Dermis blood vessel endothelial cell (primary cell): ENCODE results near the gene GFER. TPM values are rescaled to one million over a fixed set of nuclear protein-coding genes. Genes with fewer than 3 reads are reported as not detected.
A peak's percentile ranks its signal among the peaks of the same experiment; 100 is the strongest.
"Not testable (repeated sequence)": the region's sequence is repeated elsewhere in the genome, so short reads cannot be mapped to it uniquely, and the experiment has no call there.

Experiments
- DNase-seq: peaks from one replicate; pipeline ENCODE4 v3.0.0; 2010
- total RNA-seq: library from RNA; depleted of rRNA; stranded (reverse); fragments of >200 nt; gene quantifications from 2 replicates; pipeline ENCODE4 v1.2.3, GENCODE V29; 2014

GFER gene
- total RNA-seq, 1 donor from 2014 or later = 9.0 TPM

DNA sequence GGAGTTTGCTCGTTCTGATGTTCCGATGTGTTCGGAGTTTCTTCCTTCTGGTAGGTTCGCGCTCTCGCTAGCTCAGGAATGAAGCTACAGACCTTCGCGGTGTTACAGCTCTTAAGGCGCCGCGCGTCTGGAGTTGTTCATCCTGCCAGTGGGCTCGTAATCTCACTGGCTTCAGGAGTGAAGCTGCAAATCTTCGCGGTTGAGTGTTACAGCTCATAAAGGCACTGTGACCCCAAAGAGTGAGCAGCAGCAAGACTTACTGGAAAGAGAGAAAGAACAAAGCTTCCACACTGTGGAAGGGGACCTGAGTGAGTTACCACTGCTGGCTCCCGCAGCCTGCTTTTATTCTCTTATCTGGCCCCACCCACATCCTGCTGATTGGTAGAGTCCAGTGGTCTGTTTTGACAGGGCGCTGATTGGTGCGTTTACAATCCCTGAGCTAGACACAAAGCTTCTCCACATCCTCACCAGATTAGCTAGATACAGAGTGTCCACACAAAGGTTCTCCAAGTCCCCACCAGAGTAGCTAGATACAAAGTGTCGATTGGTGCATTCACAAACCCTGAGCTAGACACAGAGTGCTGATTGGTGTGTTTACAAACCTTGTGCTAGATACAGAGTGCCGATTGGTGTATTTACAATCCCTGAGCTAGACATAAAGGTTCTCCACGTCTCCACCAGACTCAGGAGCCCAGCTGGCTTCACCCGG lies 26.4 kb upstream of the GFER start:
- not testable (repeated sequence) for DNase-seq

DNA sequence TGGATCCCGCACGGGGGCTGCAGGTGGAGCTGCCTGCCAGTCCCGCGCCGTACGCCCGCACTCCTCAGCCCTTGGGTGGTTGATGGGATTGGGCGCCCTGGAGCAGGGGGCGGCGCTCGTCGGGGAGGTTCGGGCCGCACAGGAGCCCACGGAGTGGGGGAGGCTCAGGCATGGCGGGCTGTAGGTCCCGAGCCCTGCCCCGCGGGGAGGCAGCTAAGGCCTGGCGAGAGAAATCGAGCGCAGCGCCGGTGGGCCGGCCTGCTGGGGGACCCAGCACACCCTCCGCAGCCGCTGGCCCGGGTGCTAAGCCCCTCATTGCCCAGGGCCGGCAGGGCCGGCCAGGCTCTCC lies 25.9 kb upstream of the GFER start:
- DNase-seq = not testable (repeated sequence)

DNA sequence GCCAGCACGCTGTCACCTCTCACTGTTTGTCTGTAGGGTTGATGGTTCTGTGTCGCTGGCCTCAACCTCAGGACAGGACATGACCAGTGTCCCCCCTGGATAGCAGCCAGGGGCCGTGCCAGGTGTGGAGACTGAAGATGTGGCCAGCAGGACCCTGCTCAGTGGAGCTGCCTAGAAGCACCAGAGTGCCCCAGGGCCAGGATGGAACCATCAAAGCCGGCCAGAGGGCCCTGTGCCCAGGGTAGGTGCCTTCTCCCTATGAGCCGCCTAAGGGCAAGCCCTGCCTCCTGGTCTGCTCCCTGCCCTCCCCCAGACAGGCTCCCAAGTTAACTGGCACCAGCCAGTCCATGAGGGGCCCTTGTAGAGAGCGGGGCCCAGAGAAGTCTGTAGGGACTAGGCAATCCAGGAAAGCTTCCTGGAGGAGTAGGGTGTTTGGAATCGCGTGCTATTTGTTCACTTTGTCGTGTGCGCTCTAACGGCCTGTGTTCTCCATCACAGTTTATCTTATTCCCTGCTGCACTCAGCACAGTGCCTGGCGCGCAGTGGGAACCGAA lies 25.2 kb upstream of the GFER start:
- no peak for DNase-seq

DNA sequence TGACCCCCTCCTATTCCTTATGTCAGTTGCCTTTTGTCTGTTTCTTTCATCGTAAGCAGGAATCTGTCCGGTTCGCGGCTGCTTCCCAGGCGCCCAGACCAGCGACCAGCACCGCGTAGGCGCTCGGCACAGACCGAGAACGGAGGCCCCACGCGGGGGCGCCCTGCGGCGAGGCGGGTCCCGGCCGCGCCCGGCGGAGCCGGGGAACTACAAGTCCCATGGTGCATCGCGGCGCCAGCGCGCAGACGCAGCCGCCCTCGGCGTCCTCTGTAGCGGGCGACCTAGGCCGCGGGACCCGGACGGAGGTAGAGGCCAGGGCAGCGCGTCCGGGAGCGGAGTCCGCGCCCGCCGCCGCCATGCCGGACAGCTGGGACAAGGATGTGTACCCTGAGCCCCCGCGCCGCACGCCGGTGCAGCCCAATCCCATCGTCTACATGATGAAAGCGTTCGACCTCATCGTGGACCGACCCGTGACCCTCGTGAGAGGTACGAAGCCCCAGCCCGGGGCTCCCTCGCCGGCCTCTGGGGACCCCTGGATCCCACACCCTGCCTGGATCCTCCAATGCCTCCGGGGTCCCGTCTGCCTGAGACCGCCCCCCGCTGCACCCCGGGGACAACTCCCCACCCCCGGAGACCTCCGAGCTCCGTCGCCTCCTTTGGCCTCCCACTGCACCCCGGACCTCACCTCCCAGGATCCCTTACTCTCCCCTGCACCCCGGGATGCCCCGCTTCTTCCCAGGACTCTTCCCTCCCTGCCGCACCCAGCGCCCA lies 24.5 kb upstream of the GFER start, which contains the start of gene NDUFB10:
Gene NDUFB10 (plus strand): TSS at position 270 of the 771 bp plus-strand sequence. CDS start 87 bp downstream, at position 357.
- peak; percentile 95 for DNase-seq

DNA sequence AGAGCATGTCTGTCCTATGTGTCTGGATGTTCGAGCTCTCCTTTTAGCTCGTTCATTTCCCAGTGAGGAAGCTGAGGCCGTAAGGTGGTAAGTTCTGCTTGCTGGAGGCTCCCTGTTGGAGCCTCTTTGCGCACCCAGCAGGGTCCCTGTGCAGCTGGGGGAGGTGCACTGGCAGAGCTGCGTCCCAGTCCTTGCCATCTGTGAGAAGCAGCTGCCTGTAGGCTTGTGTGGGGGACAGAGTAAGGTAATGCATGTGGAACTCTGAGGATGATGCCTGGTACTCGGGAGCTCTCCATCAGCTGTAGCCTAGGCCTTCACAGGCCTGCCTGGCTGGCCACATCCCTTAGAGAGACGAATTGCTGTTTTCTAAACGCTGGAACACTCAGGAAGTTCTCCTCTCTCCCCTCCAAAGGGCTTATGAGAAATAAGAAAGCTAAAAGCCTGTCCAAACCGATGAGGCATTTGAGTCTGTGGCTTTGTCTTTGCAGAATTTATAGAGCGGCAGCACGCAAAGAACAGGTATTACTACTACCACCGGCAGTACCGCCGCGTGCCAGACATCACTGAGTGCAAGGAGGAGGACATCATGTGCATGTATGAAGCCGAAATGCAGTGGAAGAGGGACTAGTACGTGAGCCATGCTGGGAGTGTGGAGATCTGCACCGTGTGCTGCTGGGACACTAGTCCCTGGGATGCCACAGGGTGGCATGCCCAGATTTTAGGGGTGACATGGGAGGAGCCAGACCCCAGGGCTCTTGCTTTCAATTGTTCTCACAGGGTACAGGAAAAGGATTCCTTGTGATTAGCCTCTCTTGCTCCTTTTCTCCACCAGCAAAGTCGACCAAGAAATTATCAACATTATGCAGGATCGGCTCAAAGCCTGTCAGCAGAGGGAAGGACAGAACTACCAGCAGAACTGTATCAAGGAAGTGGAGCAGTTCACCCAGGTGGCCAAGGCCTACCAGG lies 23.0 kb upstream of the GFER start:
- peak; percentile 31 for DNase-seq

DNA sequence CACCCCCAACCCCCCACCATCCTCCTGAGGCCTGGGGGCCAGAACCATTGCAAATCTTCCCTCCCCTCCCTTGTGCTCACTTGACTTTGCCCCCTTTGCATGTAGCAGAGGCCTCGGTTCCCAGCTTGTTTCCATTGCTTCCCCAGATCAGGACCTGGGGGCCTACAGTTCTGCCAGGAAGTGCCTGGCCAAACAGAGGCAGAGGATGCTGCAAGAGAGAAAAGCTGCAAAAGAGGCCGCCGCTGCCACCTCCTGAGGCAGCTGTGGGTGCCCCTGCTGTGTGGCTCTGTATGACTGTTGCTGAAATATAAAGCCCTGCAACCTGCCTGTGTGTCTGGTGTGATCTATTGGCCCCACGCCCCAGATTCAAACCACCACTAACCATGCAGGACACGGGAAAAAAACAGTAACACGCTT lies 22.3 kb upstream of the GFER start:
- no peak for DNase-seq

DNA sequence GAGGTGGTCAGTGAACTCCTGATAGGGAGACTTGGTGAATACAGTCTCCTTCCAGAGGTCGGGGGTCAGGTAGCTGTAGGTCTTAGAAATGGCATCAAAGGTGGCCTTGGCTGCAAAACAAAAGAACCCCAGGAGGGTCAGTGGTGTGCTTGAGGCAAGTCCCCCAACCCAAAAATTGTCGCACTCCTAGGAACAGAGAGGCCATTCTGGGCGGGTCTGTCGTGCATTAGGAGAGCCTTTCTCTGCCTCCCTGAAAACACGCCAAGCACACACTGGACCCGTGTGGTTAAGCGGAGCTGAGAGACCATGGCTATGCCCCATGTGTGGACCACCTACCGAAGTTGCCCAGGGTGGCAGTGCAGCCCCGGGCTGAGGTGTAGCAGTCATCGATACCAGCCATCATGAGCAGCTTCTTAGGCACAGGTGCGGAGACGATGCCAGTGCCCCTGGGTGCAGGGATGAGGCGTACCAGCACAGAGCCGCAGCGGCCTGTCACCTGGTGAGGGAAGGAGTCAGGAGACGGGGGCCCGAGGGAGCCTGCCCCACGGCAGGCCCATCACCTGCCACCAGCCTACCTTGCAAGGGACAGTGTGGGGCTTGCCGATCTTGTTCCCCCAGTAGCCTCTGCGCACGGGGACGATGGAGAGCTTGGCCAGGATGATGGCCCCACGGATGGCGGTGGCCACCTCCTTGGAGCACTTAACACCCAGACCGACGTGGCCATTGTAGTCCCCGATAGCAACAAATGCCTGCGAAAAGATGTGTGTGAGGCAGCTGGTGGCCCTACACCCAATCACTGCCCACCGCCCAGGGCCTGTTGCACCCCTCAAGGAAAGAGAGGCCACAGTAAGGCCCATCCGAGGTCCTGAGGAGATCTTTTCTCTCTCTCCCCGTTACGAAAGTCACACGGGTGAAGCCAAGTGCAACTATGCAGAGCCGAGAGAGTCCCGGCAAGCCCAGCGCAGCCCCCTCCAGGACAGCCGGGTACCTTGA lies 21.5 kb upstream of the GFER start:
- not testable (repeated sequence) for DNase-seq

DNA sequence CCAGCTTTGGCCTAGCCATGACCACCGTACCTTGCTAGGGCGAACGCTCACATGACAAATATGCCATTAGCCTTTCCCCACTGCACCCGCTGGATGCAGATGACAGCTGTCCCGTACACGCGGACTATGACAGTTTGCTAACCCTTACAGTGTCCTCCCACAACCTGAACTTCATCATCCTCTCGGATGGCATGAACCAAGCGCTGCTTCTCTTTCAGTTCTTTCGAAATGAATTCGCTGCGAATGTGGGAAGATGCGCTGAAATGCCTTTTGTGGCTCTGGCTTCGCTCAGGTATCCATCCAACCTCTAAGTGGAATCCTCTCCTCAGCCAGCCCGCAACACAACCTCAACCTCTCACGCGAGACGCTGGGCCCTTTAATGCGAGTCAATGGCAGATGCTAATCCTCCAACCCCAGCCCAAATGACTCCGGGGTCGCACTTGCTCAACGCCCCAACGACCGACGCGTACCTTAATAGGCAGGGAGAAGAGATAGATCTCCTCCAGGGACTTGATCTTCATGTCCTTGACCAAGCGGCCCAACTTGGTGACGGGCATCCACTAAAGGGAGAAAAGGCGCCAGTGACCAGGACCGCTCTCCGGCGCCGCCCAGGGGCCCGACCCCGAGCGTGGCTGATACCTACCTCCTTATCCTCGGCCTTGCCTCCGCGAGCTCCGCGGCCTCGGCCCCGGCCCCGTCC lies 20.0 kb upstream of the GFER start:
- peak; percentile 60 for DNase-seq

DNA sequence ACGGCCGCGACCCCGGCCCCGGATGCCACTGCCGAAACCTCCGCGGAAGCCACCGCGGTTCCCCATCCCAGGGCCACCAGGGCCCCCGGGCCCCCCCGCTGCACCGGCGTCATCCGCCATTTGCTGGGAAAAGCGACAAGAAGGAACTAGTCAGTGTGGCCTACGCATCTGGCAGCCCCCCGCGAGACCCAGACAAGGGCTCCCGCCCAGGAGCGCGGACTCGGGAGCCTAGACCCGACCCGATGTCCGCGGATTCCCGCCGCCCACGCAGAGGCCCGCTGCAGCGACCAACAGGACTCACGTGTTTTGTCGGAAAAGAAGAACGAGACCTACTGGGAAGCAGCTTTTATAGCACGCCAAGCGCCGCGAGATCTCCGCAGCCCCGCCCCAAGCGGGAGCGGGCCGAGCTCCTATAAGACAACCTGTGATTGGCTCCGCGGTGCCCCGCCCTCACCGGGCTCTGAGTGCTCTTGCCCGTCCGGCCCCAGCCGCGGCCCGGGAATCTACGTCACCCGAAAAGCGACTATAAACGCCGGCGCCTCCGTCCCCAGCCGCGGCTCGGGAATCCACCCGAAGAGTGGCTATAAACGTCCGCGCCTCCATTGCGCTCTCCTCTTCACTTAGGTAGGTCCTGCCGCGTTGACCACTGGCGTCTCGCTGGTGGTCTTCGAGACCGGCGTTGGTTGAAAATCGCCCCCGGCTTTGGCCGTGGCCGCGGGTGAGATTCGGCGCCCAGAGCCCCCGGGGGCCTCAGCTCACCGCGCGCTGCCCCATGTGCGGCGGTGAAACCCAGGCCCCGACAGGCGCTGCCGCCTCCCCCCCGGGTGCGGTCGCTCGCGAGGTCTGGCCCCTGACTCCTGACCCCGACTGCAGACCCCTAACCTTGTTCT lies 19.2 kb upstream of the GFER start, which contains the start of gene RPS2:
Gene RPS2 (minus strand): TSS at position 321 of the 890 bp plus-strand sequence. CDS start 201 bp downstream, at position 120.
- peak; percentile 99 for DNase-seq

DNA sequence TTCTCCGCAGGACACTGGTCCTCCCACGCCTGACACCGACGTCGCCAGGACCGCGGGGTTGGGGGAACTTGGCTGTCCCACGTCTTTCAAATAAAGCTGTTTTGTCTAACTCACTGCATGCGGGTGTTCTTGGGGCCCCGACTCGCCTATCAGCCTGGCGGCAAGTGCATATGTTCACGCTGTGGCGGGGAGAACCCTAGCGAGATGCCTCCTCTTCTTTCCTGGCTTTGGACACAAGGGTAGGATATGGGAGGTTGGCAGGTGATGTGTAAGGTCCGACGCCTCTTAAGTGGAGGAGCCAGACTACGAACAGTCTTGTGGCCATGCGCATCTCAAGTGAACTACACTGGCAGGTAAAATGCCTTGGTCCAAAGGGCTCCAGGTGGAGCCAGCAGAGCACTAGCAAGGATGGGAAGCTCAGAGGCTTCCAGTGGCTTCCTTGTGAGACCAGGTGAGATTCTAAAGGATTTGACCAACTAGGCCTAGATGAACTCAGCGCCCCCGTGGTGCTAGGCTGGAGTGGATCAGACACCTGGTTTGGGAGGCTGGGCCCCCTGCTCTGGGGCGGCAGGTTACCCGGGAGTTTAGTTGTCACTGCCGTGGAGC lies 18.5 kb upstream of the GFER start:
- DNase-seq = no peak

DNA sequence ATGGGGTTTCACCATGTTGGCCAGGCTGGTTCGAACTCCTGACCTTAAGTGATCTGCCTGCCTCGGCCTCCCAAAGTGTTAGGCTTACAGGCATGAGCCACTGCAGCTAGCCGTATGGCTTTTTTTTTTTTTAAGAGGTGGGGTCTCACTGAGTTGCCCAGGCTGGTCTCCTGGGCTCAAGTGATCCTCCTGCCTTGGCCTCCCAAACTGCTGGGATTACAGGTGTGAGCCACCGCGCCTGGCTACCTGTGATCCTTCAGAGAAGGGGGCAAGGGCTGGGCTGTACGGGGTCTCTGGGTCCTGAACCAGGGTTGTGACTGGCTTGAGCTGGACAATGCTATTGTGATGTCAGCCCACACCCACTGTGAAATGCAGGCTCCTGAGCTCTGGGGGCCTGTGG lies 17.5 kb upstream of the GFER start, which contains the start of gene RNF151:
Gene RNF151 (plus strand): TSS at position 397 of the 400 bp plus-strand sequence. CDS start 26 bp downstream, outside the sequence.
- DNase-seq = no peak

DNA sequence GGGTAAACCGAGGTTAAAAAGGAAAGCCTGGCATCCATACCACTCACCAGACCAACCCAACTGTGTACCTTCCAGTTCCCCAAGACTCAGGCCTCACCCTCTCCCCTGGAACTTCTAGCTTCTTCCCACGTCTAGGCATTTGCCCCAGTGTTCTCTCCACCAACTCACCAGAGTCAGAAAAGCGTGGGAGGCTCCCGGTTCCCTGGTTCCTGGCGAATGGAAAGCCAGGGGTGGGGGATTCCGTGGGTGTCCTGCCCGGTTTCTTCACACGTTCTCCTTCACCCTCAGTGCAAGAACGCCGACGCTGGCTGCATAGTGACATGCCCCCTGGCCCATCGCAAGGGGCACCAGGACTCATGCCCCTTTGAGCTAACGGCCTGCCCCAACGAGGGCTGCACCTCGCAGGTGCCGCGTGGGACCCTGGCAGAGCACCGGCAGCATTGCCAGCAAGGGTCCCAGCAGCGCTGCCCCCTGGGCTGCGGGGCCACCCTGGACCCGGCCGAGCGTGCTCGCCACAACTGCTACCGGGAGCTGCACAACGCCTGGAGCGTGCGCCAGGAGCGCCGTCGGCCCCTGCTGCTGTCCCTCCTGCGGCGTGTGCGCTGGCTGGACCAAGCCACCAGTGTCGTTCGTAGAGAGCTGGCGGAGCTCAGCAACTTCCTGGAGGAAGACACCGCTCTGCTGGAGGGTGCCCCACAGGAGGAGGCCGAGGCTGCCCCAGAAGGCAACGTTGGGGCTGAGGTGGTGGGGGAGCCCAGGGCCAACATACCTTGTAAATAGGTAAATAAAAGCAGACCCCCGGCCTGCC lies 15.6 kb upstream of the GFER start:
- no peak for DNase-seq

DNA sequence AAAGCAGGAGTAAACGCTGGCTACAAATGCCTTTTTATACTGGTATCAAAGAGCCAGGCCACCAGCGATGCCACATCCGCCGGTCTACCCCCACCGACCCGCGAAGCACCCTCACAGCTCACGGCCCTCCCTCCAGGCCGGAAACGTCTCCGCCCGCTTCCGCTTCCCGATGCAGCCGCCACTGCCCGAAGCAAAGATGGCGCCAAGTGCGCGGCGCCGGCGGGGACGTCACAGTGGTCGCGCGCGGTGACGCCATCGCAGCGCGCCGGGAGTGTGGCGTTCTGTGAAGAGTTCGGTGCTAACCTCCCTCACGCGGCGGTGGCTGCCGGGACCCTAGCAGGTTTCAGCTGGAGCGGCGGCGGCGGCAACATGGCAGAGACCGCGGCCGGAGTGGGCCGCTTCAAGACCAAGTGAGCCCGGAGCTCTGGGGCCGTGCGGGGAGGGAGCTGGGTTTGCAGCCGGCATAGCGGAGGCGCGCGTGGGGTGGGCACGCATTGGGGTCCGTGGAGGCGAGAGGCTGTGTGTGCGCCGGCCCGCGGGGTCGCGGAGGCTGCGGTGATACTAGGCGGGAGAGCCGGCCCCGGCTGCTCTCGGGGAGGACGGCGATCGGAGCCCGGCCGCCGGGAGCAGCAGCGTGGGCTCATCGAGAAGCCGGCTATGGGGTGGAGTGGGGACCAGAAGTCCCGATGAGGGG lies 12.1 kb upstream of the GFER start, which contains the start of gene TBL3:
Gene TBL3 (plus strand): TSS at position 258 of the 694 bp plus-strand sequence. CDS start 112 bp downstream, at position 370.
- DNase-seq = peak; percentile 97

DNA sequence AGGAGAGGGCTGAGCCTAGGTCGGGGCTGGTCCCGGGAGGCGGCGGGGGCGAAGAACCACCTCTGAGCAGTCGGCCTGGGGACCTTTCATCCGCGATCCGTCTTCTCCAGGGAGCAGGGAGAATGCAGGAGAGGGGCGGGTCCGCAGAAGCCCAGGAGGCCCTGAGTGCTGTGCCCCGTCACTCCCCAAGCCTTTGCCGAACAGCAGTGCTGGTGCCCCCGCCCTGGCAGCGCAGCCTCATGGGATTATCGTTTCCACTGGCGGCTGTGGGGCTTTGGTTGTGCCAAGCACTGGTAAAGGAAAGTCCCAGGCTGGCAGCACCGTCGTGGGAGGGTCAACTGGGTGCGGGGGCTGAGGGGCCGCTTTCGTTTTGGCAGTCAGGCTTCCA lies 11.5 kb upstream of the GFER start:
- no peak for DNase-seq

DNA sequence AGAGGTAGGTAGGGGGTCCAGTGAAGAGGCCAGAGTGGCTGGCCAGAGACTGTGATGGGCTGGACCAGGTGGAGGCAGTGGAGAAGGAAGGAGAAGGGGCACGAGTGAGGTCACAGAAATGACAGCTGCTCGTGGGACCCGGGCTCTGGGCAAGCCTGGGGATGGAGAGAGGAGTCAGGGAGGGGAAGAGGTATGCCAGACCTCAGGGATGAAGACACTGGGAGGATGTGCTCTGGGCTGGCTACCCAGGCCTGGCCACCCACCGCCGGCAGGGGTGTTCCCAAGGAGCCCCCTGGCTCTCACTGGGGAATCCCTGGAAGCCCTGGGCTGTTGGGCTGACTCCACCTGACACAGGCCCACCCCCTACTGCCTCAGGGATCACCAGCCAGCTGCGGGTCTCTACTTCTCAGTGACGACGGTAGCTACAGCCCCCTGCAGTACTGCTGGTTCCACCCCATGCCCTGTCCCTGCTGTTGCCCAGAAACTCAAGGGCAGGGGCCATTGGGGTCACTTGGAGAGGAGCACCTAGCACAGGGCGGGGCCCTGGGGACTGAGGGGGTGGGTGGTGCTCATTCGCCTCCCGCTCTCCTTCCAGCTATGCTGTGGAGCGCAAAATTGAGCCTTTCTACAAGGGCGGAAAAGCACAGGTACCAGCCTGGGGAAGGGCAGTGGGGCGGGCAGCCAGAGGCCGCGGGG lies 10.4 kb upstream of the GFER start:
- DNase-seq = no peak
